ENCODE data around the gene USF2. TPM values are rescaled to one million over a fixed set of nuclear protein-coding genes. Genes with fewer than 3 reads are reported as not detected.
"Not testable (repeated sequence)": the region's sequence is repeated elsewhere in the genome, so short reads cannot be mapped to it uniquely, and the experiment has no call there.

Gene USF2
- polyA plus RNA-seq, 1 donor (not counting 4 experiments of a cell fraction or from before 2014, with no cell fraction given), result 53.8 TPM

GRCh38 chr19:35286101-35286500 is 17.3 kb downstream of the USF2 start:
- H4K20me1 ChIP-seq (ENCODE audit: control insufficient read depth, extremely low read depth, insufficient read depth, low read length); H3K4me1 ChIP-seq (ENCODE audit: control insufficient read depth, extremely low read depth, insufficient read depth, low read length); H3K9me1 ChIP-seq (ENCODE audit: control insufficient read depth, extremely low read depth, insufficient read depth, low read length); H3K27ac ChIP-seq (ENCODE audit: control insufficient read depth, insufficient read depth, low read length); dilution Hi-C loops (cut with MboI; ENCODE audit: extremely low pct_ligation_motif_present, low sequenced_read_pairs); H3K9me3 ChIP-seq (ENCODE audit: control insufficient read depth, low read depth, low read length); H3K36me3 ChIP-seq (ENCODE audit: control insufficient read depth in 2 of 2, extremely low read depth in 1 of 2, insufficient read depth in 2 of 2, low read length in 2 of 2); H2AFZ ChIP-seq (ENCODE audit: control insufficient read depth, low read length); H3K79me2 ChIP-seq (ENCODE audit: control insufficient read depth, insufficient read depth, low read length); H3K4me3 ChIP-seq (ENCODE audit: control insufficient read depth in 2 of 3, extremely low read depth in 1 of 3, insufficient read depth in 2 of 3, low read depth in 1 of 3, low read length in 3 of 3); H3K9ac ChIP-seq (ENCODE audit: control insufficient read depth, extremely low read depth, insufficient read depth, low read length); H3K4me2 ChIP-seq (ENCODE audit: control insufficient read depth, extremely low read depth, insufficient read depth, low read depth, low read length); DNase-seq (ENCODE audit: low read depth, low spot score); FAIRE-seq: not testable (repeated sequence)
- peaks cover 29% of the 10 kb centered on the region for H3K27me3 ChIP-seq (ENCODE audit: control insufficient read depth, extremely low read depth, insufficient read depth, low read length)

DNA sequence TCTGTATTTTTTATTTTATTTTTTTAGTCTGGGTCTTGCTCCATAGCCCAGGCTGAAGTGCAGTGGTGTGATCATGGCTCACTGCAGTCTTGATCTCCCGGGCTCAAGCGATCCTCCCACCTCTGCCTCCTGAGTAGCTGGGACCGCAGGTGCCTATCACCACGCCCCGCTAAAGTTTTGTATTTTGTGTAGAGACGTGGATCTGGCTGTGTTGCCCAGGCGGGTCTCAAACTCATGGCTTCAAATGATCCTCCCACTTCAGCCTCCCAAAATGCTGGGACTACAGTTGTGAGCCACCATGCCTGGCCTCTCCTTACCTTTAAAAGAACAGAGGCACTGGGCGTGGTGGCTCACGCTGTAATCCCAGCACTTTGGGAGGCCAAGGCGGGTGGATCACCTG is 19.0 kb downstream of the USF2 start:
- Histone ChIP-seq H3K27me3 (ENCODE audit: control insufficient read depth, extremely low read depth, insufficient read depth, low read length) (peaks cover 36% of the 10 kb centered on the region), H4K20me1 (ENCODE audit: control insufficient read depth, extremely low read depth, insufficient read depth, low read length) (no peaks in the 10 kb centered on the region), H3K4me2 (ENCODE audit: control insufficient read depth, extremely low read depth, insufficient read depth, low read depth, low read length) (no peak overlapping the region), H3K36me3 (ENCODE audit: control insufficient read depth in 2 of 2, extremely low read depth in 1 of 2, insufficient read depth in 2 of 2, low read length in 2 of 2) (no peaks in the 10 kb centered on the region), H3K4me3 (ENCODE audit: control insufficient read depth in 2 of 3, extremely low read depth in 1 of 3, insufficient read depth in 2 of 3, low read depth in 1 of 3, low read length in 3 of 3) (no peak overlapping the region), H3K27ac (ENCODE audit: control insufficient read depth, insufficient read depth, low read length) (no peak overlapping the region), H2AFZ (ENCODE audit: control insufficient read depth, low read length) (no peak overlapping the region), H3K4me1 (ENCODE audit: control insufficient read depth, extremely low read depth, insufficient read depth, low read length) (no peaks in the 10 kb centered on the region), H3K9me1 (ENCODE audit: control insufficient read depth, extremely low read depth, insufficient read depth, low read length) (no peaks in the 10 kb centered on the region), H3K9me3 (ENCODE audit: control insufficient read depth, low read depth, low read length) (no peaks in the 10 kb centered on the region), H3K79me2 (ENCODE audit: control insufficient read depth, insufficient read depth, low read length) (no peaks in the 10 kb centered on the region), H3K9ac (ENCODE audit: control insufficient read depth, extremely low read depth, insufficient read depth, low read length) (no peak overlapping the region)
- no peak for DNase-seq (ENCODE audit: low read depth, low spot score)
- TF ChIP-seq CTCF (optimal IDR thresholded peaks at IDR 0.05 in 1 of 3, IDR thresholded peaks at IDR 0.05 in 1 of 3, conservative IDR thresholded peaks at IDR 0.05 in 1 of 3; ENCODE audit: extremely low read depth in 1 of 3, insufficient read depth in 2 of 3, low read length in 3 of 3) (no peak), EZH2 (IDR thresholded peaks at IDR 0.05; ENCODE audit: low read length) (no peak)
- no peak for FAIRE-seq
- dilution Hi-C loops (cut with MboI; ENCODE audit: extremely low pct_ligation_motif_present, low sequenced_read_pairs), result no loop called here

GRCh38 chr19:35288331-35288730 is 19.6 kb downstream of the USF2 start:
- Histone ChIP-seq H4K20me1 (ENCODE audit: control insufficient read depth, extremely low read depth, insufficient read depth, low read length) (no peaks in the 10 kb centered on the region), H3K9me1 (ENCODE audit: control insufficient read depth, extremely low read depth, insufficient read depth, low read length) (no peaks in the 10 kb centered on the region), H3K4me1 (ENCODE audit: control insufficient read depth, extremely low read depth, insufficient read depth, low read length) (no peaks in the 10 kb centered on the region), H2AFZ (ENCODE audit: control insufficient read depth, low read length) (no peak overlapping the region), H3K36me3 (ENCODE audit: control insufficient read depth in 2 of 2, extremely low read depth in 1 of 2, insufficient read depth in 2 of 2, low read length in 2 of 2) (no peaks in the 10 kb centered on the region), H3K4me3 (ENCODE audit: control insufficient read depth in 2 of 3, extremely low read depth in 1 of 3, insufficient read depth in 2 of 3, low read depth in 1 of 3, low read length in 3 of 3) (no peak overlapping the region), H3K9me3 (ENCODE audit: control insufficient read depth, low read depth, low read length) (no peaks in the 10 kb centered on the region), H3K79me2 (ENCODE audit: control insufficient read depth, insufficient read depth, low read length) (no peaks in the 10 kb centered on the region), H3K9ac (ENCODE audit: control insufficient read depth, extremely low read depth, insufficient read depth, low read length) (no peak overlapping the region), H3K4me2 (ENCODE audit: control insufficient read depth, extremely low read depth, insufficient read depth, low read depth, low read length) (no peak overlapping the region), H3K27ac (ENCODE audit: control insufficient read depth, insufficient read depth, low read length) (no peak overlapping the region), H3K27me3 (ENCODE audit: control insufficient read depth, extremely low read depth, insufficient read depth, low read length) (peaks cover 38% of the 10 kb centered on the region)
- FAIRE-seq, result no peak
- no peak for DNase-seq (ENCODE audit: low read depth, low spot score)
- dilution Hi-C loops (cut with MboI; ENCODE audit: extremely low pct_ligation_motif_present, low sequenced_read_pairs), result no loop called here
- TF ChIP-seq EZH2 (IDR thresholded peaks at IDR 0.05; ENCODE audit: low read length) (no peak), CTCF (optimal IDR thresholded peaks at IDR 0.05 in 1 of 3, IDR thresholded peaks at IDR 0.05 in 1 of 3, conservative IDR thresholded peaks at IDR 0.05 in 1 of 3; ENCODE audit: extremely low read depth in 1 of 3, insufficient read depth in 2 of 3, low read length in 3 of 3) (no peak)

All from keratinocyte (primary cell).